Effector CD4-positive, alpha-beta T cell (primary cell): ENCODE results near the gene CHSY3.
"Not testable (repeated sequence)": the region's sequence is repeated elsewhere in the genome, so short reads cannot be mapped to it uniquely, and the experiment has no call there.

Experiments used
- DNase-seq: peaks from one replicate; pipeline ENCODE4 v3.0.0-alpha.2; 2020

CHSY3 gene

DNA sequence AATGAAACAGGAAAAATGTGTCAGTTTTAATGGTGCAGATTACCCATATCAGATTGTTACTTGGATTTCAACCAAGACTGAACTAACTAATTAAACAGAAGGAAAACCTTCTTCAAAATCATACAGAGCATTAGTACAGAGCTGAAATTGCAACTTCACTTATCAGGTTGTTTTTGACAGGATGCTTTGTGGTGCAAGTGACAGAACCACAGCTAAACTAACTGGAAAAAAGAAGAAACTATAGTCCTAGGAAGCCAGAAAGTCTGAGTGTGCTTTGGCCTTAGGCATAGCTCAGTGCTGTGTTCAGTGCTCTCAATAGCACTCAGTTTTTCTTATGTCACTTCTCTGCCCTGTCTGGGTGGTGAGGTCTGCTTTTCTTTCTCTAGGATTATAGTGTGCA, 267.4 kb downstream of the CHSY3 start:
- no peak for DNase-seq

DNA sequence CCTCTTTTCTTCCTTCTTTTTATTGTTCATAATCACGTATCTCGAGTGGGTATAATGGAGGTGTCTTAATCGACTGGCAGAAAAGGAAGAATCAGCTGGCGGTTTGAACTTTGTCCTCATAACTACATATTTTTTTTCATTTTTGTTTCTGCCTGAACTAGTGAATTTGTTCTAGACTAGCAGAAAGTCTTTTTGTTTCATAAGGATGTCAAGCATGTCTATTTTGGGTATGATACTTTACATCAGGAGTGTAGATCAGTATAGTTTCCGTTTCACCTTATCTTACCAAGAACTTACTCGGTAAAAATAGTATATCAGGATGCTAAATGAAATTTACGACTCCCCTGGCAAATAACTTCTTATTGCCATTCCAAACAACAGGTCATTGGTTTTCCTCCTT, 278.9 kb downstream of the CHSY3 start:
- DNase-seq, result no peak

DNA sequence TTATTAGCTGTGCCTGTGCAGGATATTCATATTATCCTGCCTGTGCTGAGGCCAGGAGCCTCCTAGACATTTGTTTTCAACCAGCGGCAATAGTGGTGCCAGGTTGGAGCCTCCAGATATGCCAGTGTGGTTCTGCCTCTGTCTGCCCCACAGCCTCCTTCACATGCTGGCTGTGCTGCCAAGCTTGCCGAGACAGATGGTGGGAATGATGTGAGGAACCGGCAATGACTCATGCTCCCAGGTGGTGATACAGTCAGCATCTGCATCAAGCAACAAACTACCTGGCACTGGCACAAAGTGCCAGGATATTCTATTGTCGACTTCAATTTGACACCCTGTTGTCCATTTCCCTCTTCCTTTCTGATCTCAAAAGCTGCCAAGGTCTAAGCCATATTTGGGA, 285.7 kb downstream of the CHSY3 start:
- no peak for DNase-seq

DNA sequence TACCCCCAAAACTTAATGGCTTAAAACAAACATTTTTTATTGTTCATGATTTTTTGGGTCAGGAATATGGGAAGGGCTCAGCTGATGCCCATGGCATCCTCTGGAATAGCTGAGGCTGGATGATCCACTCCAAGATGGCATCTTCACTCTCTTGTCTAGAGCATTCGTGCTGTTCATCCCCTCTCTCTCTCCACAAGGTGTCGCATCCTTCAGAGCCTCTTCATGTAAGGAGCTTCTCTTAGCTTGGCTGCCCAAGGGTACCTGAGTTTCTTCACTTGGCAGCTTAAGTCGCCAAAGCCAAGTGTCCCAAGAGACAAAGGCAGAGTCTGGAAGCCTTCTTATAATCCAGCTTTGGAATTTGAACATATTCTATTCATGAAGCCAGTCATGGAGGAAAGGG, 294.7 kb downstream of the CHSY3 start:
- DNase-seq, result no peak

DNA sequence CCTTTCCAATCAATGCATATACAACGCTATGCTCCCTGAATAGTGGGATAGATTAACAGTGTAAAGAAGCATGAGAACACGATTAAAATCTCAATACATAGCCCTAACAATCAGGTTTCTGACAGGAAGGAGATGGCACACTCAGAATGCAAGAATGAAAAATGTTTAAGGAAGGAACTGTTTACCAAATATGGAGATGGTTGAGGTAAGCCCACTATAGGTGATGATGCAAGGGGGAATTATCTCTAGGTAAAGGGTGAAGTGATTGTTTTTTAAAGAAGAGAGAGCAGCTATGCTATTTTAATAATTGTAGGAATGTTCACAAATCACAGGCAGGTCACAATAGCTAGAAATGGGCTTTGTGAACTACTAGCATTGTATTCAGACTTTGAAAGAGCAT, 302.4 kb downstream of the CHSY3 start:
- DNase-seq, result no peak

DNA sequence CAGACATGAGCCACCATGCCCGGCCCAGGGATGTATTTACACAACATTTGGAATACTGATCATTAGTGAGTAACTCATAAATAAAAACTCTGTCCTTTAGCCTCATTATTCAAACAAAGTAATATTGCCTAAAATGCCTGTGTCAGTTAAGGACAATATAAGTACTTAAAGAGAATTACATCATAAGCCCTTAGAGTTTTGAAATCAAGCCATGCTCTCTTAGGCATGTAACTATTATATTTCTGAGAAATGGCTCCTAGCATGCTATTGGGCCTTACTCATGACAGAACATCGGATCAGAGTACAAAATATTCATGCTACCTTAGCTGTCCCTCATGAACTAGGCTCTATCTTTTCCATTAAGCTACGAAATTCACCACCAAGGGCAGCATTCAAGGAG, 309.3 kb downstream of the CHSY3 start:
- DNase-seq, result no peak

DNA sequence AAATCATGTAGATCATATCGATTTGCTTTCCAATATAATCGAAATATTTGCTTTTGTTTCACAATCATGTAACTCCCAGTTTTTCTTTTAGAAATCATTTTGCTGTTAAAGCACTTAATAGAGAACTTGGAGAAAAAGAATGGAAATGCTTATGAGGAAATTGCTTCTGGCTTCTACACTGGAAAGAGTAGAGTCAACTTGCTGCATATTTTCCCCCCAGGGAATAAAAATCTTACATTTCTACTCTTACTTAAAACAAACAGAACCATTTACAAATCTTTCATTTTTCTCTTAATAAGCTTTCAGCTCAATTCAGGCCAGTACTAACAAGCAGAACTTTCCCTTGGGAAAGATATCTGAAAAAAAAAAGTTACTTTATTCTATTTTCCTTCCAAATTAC, 312.0 kb downstream of the CHSY3 start:
- no peak for DNase-seq

DNA sequence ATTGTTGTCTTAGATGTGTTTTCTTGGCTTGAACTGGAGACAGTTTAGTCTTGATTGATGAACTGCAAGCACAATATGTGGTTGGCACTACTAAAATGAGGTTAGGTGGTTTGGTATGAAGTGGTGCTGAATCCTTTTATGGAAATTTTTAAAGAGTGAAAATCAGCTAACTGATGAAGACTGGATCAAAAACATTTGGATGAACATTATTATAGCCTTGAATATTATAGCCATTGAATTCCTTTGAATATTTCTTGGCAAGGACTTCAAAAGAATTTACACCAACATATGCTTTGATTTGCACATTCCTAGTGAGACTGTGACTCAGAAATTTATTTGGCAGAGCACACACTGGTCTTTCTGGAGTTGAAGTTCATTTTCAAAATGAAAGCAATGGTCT, 318.3 kb downstream of the CHSY3 start:
- no peak for DNase-seq

DNA sequence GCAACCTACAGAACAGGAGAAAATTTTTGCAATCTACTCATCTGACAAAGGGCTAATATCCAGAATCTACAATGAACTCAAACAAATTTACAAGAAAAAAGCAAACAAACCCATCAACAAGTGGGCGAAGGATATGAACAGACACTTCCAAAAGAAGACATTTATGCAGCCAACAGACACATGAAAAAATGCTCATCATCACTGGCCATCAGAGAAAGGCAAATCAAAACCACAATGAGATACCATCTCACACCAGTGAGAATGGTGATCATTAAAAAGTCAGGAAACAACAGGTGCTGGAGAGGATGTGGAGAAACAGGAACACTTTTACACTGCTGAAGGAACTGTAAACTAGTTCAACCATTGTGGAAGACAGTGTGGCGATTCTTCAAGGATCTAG, 322.3 kb downstream of the CHSY3 start:
- not testable (repeated sequence) for DNase-seq

DNA sequence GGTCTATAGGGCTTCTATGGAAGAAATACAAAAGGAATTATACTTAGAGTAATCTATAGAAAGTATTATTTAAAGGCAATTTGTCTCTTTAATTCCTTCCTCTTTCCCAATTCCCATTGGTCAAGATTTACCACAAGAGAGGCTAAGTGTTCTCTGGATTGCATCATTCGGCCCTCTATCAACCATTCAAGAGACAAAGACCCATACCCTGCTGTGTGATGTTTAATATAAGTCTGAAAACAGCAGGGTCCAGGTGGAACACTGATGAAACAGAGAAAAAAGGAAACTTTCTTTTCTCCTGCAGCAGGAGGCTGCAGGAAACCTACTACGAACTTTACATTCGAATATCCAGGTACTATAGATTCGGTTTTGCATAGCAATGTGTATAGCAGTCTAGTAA, 323.4 kb downstream of the CHSY3 start:
- DNase-seq, result no peak

DNA sequence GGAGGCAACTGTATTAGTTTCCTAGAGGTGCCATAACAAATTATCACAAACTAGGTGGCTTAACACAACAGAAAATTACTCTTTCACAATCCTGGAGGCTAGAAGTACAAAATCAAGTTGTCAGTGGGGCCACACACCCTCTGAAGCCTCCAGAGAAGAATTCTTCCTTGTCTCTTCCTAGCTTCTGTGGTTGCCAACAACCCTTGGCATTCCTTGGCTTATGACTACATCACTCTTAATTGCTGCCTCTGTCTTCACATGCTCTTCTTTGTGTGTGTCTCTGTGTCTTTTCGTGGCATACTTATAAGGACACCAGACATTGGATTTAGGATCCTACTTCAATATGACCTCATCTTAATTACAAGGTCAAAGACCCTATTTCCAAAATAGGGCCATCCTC, 327.5 kb downstream of the CHSY3 start:
- DNase-seq, result no peak

DNA sequence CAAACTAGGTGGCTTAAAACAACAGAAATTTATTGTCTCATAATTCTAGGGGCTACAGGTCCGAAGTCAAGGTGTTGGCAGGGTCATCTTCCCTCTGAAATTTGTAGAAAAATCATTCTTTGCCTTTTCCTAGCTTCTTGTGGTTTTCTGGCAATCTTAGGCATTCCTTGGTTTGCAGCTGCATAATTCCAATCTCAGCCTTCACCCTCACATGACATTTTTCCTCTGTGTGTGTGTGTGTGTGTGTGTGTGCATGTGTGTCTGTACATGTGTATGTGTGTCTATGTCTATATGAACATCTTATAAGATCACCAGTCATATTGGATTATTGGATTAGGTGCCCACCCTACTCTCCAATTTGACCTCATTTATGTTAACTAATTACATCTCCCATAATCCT, 330.6 kb downstream of the CHSY3 start:
- no peak for DNase-seq
